Inferior parietal cortex (tissue), 1 donor: Measurements from ENCODE around the gene TNPO3.
"Not testable (repeated sequence)": the region's sequence is repeated elsewhere in the genome, so short reads cannot be mapped to it uniquely, and the experiment has no call there.

Experiments used
- DNase-seq: peaks from one replicate; pipeline ENCODE4 v3.0.0-alpha.2; 2016; ENCODE audit errors: extremely low spot score

TNPO3 gene

GRCh38 chr7:128921866-128922440, 133.0 kb downstream of the TNPO3 start:
- DNase-seq = no peak

- no peak for DNase-seq
Measured at GRCh38 chr7:128920913-128921582, 133.9 kb downstream of the TNPO3 start.

- DNase-seq = no peak
Measured at GRCh38 chr7:128919881-128920799, 134.8 kb downstream of the TNPO3 start.

- no peak for DNase-seq
Measured at GRCh38 chr7:128919241-128919640, 135.7 kb downstream of the TNPO3 start.

- no peak for DNase-seq
Measured at GRCh38 chr7:128918016-128918665, 136.8 kb downstream of the TNPO3 start.

GRCh38 chr7:128917122-128917521, 137.8 kb downstream of the TNPO3 start:
- no peak for DNase-seq

GRCh38 chr7:128916643-128916915, 138.3 kb downstream of the TNPO3 start:
- DNase-seq = no peak

- DNase-seq = no peak
Measured at GRCh38 chr7:128915841-128916642, 138.9 kb downstream of the TNPO3 start.

GRCh38 chr7:128915271-128915819, 139.6 kb downstream of the TNPO3 start:
- DNase-seq = no peak

GRCh38 chr7:128914566-128915151, 140.3 kb downstream of the TNPO3 start:
- DNase-seq = no peak

GRCh38 chr7:128913870-128914565, 140.9 kb downstream of the TNPO3 start:
- DNase-seq = no peak

GRCh38 chr7:128912709-128913495, 142.0 kb downstream of the TNPO3 start:
- DNase-seq = not testable (repeated sequence)

- no peak for DNase-seq
Measured at GRCh38 chr7:128912281-128912680, 142.6 kb downstream of the TNPO3 start.

GRCh38 chr7:128911423-128912031, 143.4 kb downstream of the TNPO3 start:
- no peak for DNase-seq

- DNase-seq = no peak
Measured at GRCh38 chr7:128910569-128910945, 144.4 kb downstream of the TNPO3 start, which contains the start of gene KCP. KCP (minus strand) TSS chr7:128910709; CDS start chr7:128910676, 33 bp downstream.

GRCh38 chr7:128909625-128910568, 145.0 kb downstream of the TNPO3 start:
- no peak for DNase-seq

- DNase-seq = no peak
Measured at GRCh38 chr7:128908750-128909624, 145.9 kb downstream of the TNPO3 start.
